Mammary epithelial cell (primary cell): ENCODE data around the gene SEC24D.
A peak's percentile ranks its signal among the peaks of the same experiment; 100 is the strongest.

Experiments used
- CTCF ChIP-seq, 2 donors: IDR thresholded peaks in 1 of 2; conservative IDR thresholded peaks in 1 of 2; 2 replicates each; pipeline ENCODE4 v1.5.1; 2011 to 2012; ENCODE audit warnings: inconsistent platforms in 2 of 2, low read length in 2 of 2, mild to moderate bottlenecking in 2 of 2, control low read depth in 1 of 2, low read depth in 1 of 2; ENCODE audit not compliant: insufficient read depth in 1 of 2; ENCODE audit errors: extremely low read depth in 1 of 2
- EZH2 ChIP-seq: IDR thresholded peaks from 2 replicates; pipeline ENCODE4 v1.6.1; 2012; ENCODE audit warnings: low read length, inconsistent platforms, borderline replicate concordance

GRCh38 chr4:118883861-118884260 lies 47.9 kb upstream of the SEC24D start:
- TF ChIP-seq CTCF (conservative IDR thresholded peaks at IDR 0.05 in 1 of 2, IDR thresholded peaks at IDR 0.05 in 1 of 2; ENCODE audit: extremely low read depth in 1 of 2, insufficient read depth in 1 of 2, low read depth in 1 of 2, low read length in 2 of 2) (peak in 1 of 2 donors; percentile 23), EZH2 (no peak)
